ENCODE measurements around the gene KIAA0753.

DNA sequence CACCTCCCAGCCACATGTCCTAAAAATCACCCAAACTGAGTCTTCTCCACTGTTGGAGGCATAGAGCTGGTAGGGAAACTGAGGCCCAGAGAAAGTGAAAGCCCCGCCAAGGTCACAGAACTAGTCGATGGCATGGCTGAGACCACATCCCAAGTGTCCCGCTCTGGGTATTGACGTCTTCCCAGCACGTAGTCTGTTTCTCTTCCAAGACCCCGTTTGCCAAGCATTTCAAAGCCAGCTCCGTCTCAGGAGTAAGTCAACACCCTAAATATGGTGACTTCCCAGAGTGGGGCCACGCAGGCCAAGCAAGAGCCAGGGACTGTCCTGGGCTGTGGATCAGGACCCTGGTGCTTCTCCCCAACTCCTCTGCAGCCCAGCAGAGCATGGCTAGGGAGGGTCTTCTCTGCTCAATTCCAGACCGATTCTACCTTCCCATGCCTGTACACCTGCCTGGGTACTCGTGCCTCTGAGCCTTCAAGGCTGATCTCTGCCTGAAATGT, 103.9 kb downstream of the KIAA0753 start:
- TF ChIP-seq EZH2phosphoT487 (IDR thresholded peaks at IDR 0.05; ENCODE audit: borderline replicate concordance, low read length) = no peak
- TF ChIP-seq, protein P1, sequence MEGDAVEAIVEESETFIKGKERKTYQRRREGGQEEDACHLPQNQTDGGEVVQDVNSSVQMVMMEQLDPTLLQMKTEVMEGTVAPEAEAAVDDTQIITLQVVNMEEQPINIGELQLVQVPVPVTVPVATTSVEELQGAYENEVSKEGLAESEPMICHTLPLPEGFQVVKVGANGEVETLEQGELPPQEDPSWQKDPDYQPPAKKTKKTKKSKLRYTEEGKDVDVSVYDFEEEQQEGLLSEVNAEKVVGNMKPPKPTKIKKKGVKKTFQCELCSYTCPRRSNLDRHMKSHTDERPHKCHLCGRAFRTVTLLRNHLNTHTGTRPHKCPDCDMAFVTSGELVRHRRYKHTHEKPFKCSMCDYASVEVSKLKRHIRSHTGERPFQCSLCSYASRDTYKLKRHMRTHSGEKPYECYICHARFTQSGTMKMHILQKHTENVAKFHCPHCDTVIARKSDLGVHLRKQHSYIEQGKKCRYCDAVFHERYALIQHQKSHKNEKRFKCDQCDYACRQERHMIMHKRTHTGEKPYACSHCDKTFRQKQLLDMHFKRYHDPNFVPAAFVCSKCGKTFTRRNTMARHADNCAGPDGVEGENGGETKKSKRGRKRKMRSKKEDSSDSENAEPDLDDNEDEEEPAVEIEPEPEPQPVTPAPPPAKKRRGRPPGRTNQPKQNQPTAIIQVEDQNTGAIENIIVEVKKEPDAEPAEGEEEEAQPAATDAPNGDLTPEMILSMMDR (IDR thresholded peaks at IDR 0.05; ENCODE audit: low read depth, low read length, poor library complexity, severe bottlenecking) = no peak
